Anterior cingulate cortex (tissue), 58 donors: ENCODE results near the gene HMGB1.
"Not testable (repeated sequence)": the region's sequence is repeated elsewhere in the genome, so short reads cannot be mapped to it uniquely, and the experiment has no call there.

Source experiments
- DNase-seq, 58 donors: peaks; one replicate each; lab custom pipeline; 2025; lab: John Stamatoyannopoulos, UW

Gene HMGB1

GRCh38 chr13:30466841-30467252 is 1.1 kb upstream of the HMGB1 start:
- no peak for DNase-seq

- no peak for DNase-seq
Measured at GRCh38 chr13:30466358-30466714, 600 bp upstream of the HMGB1 start.

- DNase-seq = no peak
Measured at GRCh38 chr13:30465343-30465592, 468 bp downstream of the HMGB1 start.

GRCh38 chr13:30464496-30465342 is 1.0 kb downstream of the HMGB1 start:
- DNase-seq = peak; percentile 13 to 89 (median 78)

- DNase-seq = peak in 45 of 58 donors; percentile 5 to 79 (median 57)
Measured at GRCh38 chr13:30463787-30464495, 1.8 kb downstream of the HMGB1 start.

- peak in 1 of 58 donors; percentile 40 for DNase-seq
Measured at GRCh38 chr13:30461279-30462066, 4.3 kb downstream of the HMGB1 start.

GRCh38 chr13:30457306-30457891 is 8.3 kb downstream of the HMGB1 start:
- DNase-seq = no peak

- DNase-seq = no peak
Measured at GRCh38 chr13:30456290-30456689, 9.4 kb downstream of the HMGB1 start.

- DNase-seq = no peak
Measured at GRCh38 chr13:30454991-30455390, 10.7 kb downstream of the HMGB1 start.

- DNase-seq = no peak
Measured at GRCh38 chr13:30453727-30454126, 12.0 kb downstream of the HMGB1 start.

GRCh38 chr13:30451476-30451875 is 14.3 kb downstream of the HMGB1 start:
- not testable (repeated sequence) for DNase-seq

- no peak for DNase-seq
Measured at GRCh38 chr13:30450066-30450465, 15.7 kb downstream of the HMGB1 start.

GRCh38 chr13:30448441-30448840 is 17.3 kb downstream of the HMGB1 start:
- DNase-seq = no peak

- DNase-seq = no peak
Measured at GRCh38 chr13:30446126-30446500, 19.6 kb downstream of the HMGB1 start.

- no peak for DNase-seq
Measured at GRCh38 chr13:30443957-30444404, 21.8 kb downstream of the HMGB1 start.

- DNase-seq = not testable (repeated sequence)
Measured at GRCh38 chr13:30443491-30443890, 22.2 kb downstream of the HMGB1 start.

- no peak for DNase-seq
Measured at GRCh38 chr13:30442926-30443325, 22.8 kb downstream of the HMGB1 start.

- no peak for DNase-seq
Measured at GRCh38 chr13:30440910-30441703, 24.6 kb downstream of the HMGB1 start.

GRCh38 chr13:30438286-30438685 is 27.4 kb downstream of the HMGB1 start:
- DNase-seq = no peak

- no peak for DNase-seq
Measured at GRCh38 chr13:30437177-30437576, 28.6 kb downstream of the HMGB1 start.
